HCT116 (cell line): ENCODE measurements around the gene CCDC148.

Experiments used
- ZNF274 ChIP-seq: fragments of 200-500 bp; sonication (Bioruptor generic); IDR thresholded peaks from 2 replicates; pipeline ENCODE4 v1.6.1; 2014; ENCODE audit warnings: mild to moderate bottlenecking, low read depth, low read length, inconsistent platforms
- TF ChIP-seq, protein P1 (sequence below), 3 experiments: fragments of 200-600 bp in 1 of 3; sonication (generic) in 1 of 3; IDR thresholded peaks in 2 of 3; conservative IDR thresholded peaks in 1 of 3; 2 replicates each; pipeline ENCODE4 v1.5.1; 2012 to 2017; ENCODE audit warnings: low read depth in 2 of 3, low read length in 2 of 3, antibody characterized with exemption in 1 of 3, borderline replicate concordance in 1 of 3, control low read depth in 1 of 3, mild to moderate bottlenecking in 1 of 3, mixed read lengths in 1 of 3, mixed run types in 1 of 3, moderate library complexity in 1 of 3; ENCODE audit not compliant: insufficient read depth in 1 of 3

DNA sequence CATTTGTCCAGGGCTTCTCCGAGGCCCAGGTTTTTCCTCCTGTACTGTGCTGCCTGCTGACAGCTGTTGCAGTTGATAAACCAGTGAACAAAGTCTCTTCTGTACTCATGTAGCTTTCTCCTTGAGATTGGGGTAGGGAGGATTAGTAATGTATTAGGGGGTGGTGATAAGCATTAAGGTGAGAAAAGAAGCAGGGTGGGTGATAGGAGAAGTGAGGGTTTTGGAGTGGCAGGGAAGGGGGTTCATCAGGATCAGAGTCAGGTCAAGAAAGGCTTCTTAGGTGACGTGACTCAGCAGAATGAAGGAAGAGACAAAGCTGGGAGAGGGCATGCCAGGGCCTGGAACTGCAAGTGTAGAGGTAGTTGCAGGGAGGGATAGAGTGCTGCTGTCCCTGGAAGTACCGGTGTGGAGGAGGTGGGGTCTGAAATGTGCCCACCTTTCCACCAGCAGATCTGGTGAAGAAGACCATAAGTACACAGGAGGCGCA, 48.9 kb upstream of the CCDC148 start:
- TF ChIP-seq, protein P1, sequence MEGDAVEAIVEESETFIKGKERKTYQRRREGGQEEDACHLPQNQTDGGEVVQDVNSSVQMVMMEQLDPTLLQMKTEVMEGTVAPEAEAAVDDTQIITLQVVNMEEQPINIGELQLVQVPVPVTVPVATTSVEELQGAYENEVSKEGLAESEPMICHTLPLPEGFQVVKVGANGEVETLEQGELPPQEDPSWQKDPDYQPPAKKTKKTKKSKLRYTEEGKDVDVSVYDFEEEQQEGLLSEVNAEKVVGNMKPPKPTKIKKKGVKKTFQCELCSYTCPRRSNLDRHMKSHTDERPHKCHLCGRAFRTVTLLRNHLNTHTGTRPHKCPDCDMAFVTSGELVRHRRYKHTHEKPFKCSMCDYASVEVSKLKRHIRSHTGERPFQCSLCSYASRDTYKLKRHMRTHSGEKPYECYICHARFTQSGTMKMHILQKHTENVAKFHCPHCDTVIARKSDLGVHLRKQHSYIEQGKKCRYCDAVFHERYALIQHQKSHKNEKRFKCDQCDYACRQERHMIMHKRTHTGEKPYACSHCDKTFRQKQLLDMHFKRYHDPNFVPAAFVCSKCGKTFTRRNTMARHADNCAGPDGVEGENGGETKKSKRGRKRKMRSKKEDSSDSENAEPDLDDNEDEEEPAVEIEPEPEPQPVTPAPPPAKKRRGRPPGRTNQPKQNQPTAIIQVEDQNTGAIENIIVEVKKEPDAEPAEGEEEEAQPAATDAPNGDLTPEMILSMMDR (IDR thresholded peaks at IDR 0.05 in 2 of 3, conservative IDR thresholded peaks at IDR 0.05 in 1 of 3; ENCODE audit: borderline replicate concordance in 1 of 3, insufficient read depth in 1 of 3, low read depth in 2 of 3, low read length in 2 of 3) = no peak
- TF ChIP-seq ZNF274 = no peak
